IMR-90 (cell line): ENCODE measurements around the gene PDCD1.

Experiments
- BHLHE40 ChIP-seq: fragments of 150-350 bp; IDR thresholded peaks from 2 replicates; pipeline ENCODE4 v1.6.1; 2016; ENCODE audit warnings: mild to moderate bottlenecking, low read depth, low read length
- CEBPB ChIP-seq: IDR thresholded peaks from 2 replicates; pipeline ENCODE4 v1.6.1; 2012; ENCODE audit warnings: low read depth, low read length, improper control_type of control experiment
- CHD1 ChIP-seq: IDR thresholded peaks from 2 replicates; pipeline ENCODE4 v1.6.1; 2012; ENCODE audit warnings: low read depth, low read length, improper control_type of control experiment
- CTCF ChIP-seq: conservative IDR thresholded peaks from 2 replicates; pipeline ENCODE4 v1.5.1; 2012; ENCODE audit warnings: mild to moderate bottlenecking, low read depth, low read length, improper control_type of control experiment
- FOS ChIP-seq: fragments of 150-350 bp; IDR thresholded peaks from 2 replicates; pipeline ENCODE4 v1.6.1; 2016; ENCODE audit warnings: low read depth, low read length
- MAFK ChIP-seq: IDR thresholded peaks from 2 replicates; pipeline ENCODE4 v1.6.1; 2012; ENCODE audit warnings: low read depth, low read length, improper control_type of control experiment
- MXI1 ChIP-seq: IDR thresholded peaks from 2 replicates; pipeline ENCODE4 v1.6.1; 2012; ENCODE audit warnings: low read depth, mild to moderate bottlenecking, low read length, moderate library complexity, borderline replicate concordance
- POLR2A ChIP-seq: IDR thresholded peaks from 2 replicates; pipeline ENCODE4 v1.6.1; 2012; ENCODE audit warnings: mild to moderate bottlenecking, low read depth, low read length
- RAD21 ChIP-seq: IDR thresholded peaks from 2 replicates; pipeline ENCODE4 v1.6.1; 2012; ENCODE audit warnings: low read length, improper control_type of control experiment
- RFX5 ChIP-seq: IDR thresholded peaks from 2 replicates; pipeline ENCODE4 v1.8.0; 2012; ENCODE audit warnings: low read depth, mild to moderate bottlenecking, low read length, moderate library complexity
- USF2 ChIP-seq: fragments of 150-350 bp; IDR thresholded peaks from 2 replicates; pipeline ENCODE4 v1.6.1; 2017; ENCODE audit warnings: mild to moderate bottlenecking, antibody characterized with exemption, low read length, low read depth

GRCh38 chr2:241903121-241904010 lies 44.7 kb upstream of the PDCD1 start:
- TF ChIP-seq CTCF (no peak), MXI1 (no peak), RAD21 (no peak), CHD1 (no peak), RFX5 (no peak), POLR2A (no peak), USF2 (no peak), BHLHE40 (no peak), FOS (no peak), MAFK (no peak), CEBPB (no peak)
